ENCODE data around the gene SEPTIN5.
"Not testable (repeated sequence)": the region's sequence is repeated elsewhere in the genome, so short reads cannot be mapped to it uniquely, and the experiment has no call there.

SEPTIN5 gene

DNA sequence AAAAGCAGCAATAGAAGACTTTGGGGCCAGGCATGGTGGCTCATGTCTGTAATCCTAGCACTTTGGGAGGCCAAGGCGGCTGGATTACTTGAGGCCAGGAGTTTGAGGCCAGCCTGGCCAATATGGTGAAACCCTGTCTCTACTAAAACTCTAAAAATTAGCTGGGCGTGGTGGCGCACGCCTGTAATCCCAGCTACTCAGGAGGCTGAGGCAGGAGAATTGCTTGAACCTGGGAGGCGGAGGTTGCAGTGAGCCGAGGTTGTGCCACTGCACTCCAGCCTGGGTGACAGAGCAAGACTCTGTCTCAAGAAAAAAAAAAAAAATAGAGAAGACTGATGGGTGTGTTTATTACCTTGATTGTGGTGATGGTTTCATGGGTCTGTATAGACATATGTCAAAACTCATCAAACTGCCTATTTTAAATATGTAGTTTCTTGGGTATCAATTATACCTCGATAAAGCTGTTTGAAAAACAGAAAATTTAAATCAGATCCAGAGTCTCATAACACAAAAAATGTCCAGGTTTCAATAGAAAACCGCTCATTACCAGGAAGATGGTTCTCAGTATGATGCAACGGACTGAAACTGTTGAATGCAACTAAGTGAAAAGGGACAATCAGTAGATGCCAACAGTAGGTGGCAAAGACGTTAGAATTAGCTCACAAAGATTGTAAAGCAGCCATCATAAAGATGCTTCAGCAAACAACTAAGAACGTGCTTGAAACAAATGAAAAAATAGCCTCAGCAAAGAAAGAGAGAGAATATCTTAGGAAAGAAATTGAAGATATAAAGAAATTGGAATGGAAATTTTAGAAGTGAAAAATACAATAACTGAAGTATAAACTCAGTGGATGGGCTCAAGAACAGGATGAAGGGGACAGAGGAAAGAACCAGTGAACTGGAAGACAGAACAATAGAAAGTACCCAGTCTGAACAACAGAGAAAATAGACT lies 33.1 kb upstream of the SEPTIN5 start:
- peak; percentile 26 for DNase-seq

DNA sequence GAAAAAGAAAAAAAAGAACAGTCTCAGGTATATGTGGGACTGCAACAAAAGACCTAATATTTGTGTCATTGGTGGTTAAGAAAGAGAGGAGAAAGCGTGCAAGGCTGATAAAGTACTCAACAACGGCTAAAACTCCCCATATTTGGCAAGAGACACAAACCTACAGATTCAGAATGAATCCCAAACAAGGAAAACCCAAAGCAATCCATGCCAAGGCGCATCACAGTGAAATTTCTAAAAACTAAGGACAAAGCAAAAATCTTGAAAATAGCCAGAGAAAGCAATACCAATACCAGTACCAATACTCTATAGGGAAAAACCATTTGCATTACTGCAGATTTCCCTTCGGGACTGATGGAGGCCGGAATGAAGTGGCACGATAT lies 32.4 kb upstream of the SEPTIN5 start:
- no peak for DNase-seq

DNA sequence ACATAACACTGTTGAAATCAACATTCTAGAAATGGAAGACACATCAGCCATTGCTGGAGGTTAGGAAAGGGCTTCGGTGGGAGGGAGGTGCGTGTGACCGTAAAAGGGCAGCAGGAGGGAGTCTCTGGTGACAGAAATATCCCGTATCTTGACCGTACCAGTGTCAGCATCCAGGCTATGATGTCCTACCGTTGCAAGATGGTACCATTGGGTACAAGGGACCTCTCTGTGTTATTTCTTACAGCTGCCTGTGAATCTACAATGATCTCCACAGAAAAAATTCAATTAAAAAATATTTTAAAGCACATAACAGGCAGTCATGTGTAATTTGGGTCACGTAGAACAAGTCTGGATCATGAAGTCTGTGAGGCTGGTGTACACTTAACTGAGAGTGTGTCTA lies 27.4 kb upstream of the SEPTIN5 start:
- DNase-seq = no peak

DNA sequence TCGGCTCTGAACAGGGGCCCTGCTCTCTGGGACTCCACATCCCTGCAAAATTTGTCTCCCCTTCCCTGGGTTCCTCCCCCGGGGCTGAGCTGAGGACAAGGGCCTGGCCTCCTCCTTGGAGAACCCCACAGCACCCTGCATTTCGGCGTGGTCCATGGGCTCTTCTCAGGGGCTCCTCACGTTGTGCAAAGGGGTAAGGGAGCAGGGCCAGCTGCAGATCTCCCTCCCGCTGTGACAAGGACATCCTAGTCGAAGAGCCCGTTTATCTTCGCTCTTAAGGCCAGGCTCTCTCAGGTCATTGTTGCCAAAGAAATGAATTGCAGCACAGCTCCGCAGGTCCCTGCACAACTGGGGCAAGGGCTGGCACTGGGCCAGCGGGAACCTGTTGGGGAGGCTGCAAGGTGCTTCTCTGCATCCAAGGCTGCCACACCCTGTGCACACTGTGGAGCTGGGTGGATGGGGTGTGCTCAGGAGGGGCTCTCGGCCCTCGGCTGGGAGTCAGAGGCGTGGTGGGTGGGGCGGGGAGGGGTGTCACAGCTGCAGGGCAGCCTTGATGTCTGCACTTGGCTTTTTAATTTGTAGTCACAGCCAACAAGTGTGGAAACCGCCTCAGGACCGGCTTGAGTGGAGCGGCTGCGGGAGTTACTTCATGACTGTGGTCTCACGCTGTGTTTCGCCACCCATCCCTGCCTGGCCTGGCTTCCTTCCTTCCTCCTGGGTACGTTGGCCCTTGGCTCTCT lies 26.6 kb upstream of the SEPTIN5 start:
- peak; percentile 90 for DNase-seq

- no peak for DNase-seq
Observed at GRCh38 chr22:19688301-19689290, 25.7 kb upstream of the SEPTIN5 start.

GRCh38 chr22:19689408-19689807 lies 24.9 kb upstream of the SEPTIN5 start:
- DNase-seq = peak; percentile 22

DNA sequence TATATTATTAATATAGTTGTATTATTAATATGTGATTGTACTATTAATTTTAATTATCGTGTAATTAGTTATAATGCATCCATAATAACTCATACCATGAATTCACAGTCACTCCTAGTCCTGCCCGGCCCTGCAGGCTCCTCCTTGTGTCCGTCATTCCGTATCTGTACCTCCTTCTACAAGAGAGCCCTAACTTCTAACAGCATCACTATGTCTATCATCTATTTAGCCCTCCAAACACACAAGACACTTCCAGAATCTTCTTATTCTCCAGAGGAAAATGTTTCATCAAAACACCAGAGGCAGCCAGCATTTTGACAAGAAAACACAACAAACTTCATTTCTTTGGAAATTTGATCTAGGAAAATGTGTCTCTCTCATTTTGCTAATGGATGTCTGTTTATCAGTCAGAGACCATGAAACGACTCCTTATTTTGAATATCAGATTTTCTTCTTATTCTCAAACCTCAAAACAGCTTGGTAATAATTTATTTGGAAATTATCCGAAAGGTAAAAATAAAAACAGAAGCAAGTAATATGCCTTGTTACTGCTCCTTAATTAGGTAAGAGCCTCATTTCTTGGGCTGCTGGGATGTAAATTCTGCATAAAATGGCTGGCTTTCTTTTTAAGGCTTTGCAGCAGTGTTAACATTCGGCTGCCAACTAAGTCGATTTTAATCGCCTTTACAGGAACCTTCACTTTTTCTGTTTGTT lies 23.1 kb upstream of the SEPTIN5 start:
- DNase-seq = no peak

- no peak for DNase-seq
Observed at GRCh38 chr22:19691721-19692341, 22.5 kb upstream of the SEPTIN5 start.

- DNase-seq = no peak
Observed at GRCh38 chr22:19693581-19693980, 20.7 kb upstream of the SEPTIN5 start.

- DNase-seq = no peak
Observed at GRCh38 chr22:19693981-19694670, 20.2 kb upstream of the SEPTIN5 start.

DNA sequence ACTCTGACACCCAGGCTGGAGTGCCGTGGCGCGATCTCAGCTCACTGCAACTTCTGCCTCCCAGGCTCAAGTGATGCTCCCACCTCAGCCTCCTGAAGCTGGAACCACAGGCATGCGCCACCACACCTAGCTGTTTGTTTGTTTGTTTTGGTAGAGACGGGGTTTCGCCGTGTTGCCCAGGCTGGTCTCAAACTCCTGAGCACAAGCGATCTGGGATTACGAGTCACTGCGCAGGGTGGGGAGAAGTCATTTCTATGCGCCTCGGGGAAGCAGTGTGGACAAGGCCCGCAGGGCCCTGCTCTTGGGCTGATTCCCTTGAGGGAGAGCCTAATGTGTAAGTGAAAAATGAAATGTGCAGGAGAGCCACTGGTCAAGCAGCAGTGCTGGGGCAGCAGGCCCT lies 19.6 kb upstream of the SEPTIN5 start:
- no peak for DNase-seq

DNA sequence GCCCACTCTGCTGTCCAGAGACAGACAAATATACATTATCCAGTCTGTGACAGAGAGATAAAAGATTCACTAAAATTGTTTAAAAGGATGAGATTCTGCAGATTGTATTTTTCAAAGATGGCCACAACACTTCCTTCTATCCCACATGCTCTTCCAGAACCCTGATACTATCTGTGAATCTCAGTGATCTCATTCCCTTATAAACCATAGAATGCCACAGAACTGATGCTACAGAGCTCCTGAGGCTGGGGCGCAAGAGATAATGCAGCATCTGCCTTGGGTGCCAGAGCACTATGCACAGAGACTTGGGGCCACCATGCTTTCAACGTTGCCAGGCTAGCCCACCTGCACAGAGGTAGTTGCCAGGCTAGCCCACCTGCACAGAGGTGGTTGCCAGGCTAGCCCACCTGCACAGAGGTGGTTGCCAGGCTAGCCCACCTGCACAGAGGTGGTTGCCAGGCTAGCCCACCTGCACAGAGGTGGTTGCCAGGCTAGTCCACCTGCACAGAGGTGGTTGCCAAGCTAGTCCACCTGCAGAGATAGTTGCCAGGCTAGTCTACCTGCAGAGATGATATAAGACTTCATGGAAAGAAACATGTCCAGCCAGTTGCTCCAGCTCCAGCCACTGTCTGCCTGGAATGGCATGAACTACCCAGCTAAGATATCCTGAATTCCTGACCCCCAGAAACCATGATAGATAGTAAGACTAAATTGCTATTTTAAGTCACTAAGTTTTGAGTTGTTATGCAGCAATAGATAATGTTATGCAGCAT lies 17.6 kb upstream of the SEPTIN5 start:
- no peak for DNase-seq

DNA sequence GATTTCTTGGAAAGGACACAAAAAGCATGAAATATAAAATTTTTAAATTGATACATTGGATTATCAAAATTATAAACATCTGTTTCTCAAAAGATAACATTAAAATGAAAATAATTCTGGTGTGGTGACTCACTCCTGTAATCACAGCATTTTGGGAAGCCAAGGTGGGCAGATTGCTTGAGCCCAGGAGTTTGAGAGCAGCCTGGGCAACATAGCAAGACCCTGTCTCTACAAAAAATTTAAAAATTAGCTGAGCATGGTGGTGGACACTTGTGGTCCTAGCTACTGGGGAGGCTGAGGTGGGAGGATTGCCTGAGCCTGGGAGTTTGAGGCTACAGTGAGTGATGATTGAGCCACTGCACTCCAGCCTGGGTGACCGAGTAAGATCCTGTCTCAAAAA lies 16.4 kb upstream of the SEPTIN5 start:
- DNase-seq = not testable (repeated sequence)

DNA sequence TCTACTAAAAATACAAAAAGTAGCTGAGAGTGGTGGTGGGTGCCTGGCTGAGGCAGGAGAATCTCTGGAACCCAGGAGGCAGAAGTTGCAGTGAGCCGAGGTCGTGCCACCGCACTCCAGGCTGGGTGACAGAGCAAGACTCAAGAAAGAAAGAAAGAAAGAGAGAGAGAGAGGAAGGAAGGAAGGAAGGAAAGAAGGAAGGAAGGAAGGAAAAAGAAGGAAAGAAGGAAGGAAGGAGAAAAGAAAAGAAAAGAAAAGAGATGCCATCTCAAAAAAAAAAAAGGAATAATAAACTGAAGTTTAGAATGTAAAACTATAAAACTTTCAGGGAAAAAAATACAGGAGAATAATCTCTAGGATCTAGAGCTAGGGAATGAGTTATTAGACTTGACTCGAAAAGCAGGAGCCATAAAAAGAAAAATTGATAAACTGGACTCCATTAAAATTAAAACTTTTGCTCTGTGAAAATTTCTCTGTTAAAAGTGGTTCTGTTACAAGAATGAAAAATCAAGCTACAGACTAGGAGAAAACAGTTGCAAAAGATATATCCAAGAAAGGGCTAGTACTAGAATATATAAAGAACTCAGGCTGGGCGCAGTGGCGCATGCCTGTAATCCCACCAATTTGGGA lies 13.4 kb upstream of the SEPTIN5 start:
- DNase-seq = no peak

- DNase-seq = no peak
Observed at GRCh38 chr22:19701420-19702145, 12.7 kb upstream of the SEPTIN5 start.

- DNase-seq = no peak
Observed at GRCh38 chr22:19703869-19704268, 10.4 kb upstream of the SEPTIN5 start.

DNA sequence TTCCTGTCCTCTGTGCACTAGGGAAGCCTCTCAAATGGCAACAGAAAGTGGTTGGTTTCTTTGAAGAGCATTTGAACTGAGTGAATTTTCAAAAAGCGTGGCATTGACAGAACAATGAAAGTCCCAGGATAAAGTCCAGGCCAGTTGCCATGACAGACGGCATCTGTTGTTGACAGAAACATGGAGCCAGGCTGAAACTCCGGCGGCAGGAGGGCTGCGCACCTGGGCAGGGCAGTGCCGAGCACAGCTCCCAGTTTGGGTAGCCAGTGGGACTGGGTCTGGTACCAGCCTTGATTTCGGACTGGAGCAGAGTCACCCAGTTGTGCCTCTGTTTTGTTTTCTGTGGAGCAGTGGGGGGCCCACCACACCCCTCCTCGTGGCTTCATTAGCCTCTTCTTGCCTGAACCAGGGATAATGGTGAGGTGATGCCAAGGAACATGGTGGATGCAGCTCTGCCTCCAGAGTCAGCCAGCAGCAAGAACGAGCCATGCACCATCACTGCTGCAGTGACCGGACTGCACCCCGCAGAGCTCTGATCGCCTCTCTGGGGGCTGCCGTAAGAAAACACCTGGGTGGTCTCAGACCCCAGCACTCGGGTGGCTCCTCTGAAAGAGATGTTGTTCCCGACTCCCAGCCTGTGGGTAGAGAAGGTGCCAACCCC lies 9.8 kb upstream of the SEPTIN5 start:
- no peak for DNase-seq

DNA sequence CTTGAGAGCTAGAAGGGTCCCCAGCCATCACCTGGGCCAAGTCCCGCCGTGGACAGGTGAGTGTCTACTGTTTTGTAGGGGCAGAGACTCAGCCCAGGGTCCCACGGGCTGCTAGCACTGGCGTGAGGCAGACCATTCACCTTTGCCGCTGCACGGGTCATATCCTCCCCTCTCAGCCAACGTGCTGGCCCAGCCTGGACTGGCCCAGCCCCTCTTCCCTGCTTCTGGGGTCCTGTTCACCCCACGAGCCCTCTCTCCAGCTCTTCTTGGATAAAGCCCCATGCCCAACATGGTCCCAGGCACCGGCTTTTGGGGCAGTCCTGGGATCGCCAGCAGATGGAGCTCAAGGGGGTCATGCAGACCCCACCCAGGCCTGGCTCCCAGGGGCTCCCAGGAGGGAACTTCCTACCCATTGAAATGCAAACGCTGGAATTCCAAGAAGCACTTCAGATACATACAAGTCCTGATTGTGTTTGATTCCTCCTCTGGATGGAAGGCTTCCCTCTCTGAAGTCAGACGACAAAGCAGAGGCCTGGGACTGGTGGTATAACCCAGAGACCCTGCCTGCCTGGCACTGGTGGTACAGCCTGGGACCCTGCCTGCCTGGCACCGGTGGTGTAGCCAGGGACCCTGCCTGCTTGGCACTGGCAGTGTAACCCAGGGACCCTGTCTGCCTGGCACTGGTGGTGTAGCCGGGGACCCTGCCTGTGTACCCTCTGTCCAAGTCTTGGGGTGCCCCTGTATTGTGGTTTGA lies 8.9 kb upstream of the SEPTIN5 start:
- no peak for DNase-seq

All from MV-4-11 (cell line).